ENCODE results near the gene TM9SF4. TPM values are rescaled to one million over a fixed set of nuclear protein-coding genes. Genes with fewer than 3 reads are reported as not detected.
A peak's percentile ranks its signal among the peaks of the same experiment; 100 is the strongest.

TM9SF4 gene
- total and polyA plus RNA-seq, 2 of the 8 experiments (the other 6 are each of a cell fraction or from before 2014, with no cell fraction given) = 38.4 to 68.7 TPM

GRCh38 chr20:32078322-32078721 lies 31.2 kb upstream of the TM9SF4 start:
- H3K36me3 ChIP-seq (ENCODE audit: control insufficient read depth in 2 of 4, insufficient read depth in 4 of 4, low read length in 3 of 4) = no peaks in the 10 kb centered on the region
- no peak overlapping the region for H2BK20ac ChIP-seq (ENCODE audit: low read length)
- no peak for DNase-seq (ENCODE audit: low read depth in 1 of 2, low spot score in 2 of 2)
- no peaks in the 10 kb centered on the region for H3K27me3 ChIP-seq (replicated peaks in 1 of 4; ENCODE audit: control insufficient read depth in 3 of 4, extremely low read depth in 1 of 4, insufficient read depth in 3 of 4, low read length in 3 of 4)
- H3K79me2 ChIP-seq (ENCODE audit: control insufficient read depth in 1 of 2, insufficient read depth in 2 of 2, low read length in 2 of 2) = no peaks in the 10 kb centered on the region
- no peak overlapping the region for H2BK12ac ChIP-seq (ENCODE audit: low read depth, low read length)
- WGBS, 2 experiments (ENCODE audit: extremely low coverage in 1 of 2, insufficient coverage in 1 of 2, insufficient read length in 1 of 2, insufficient replicate concordance in 2 of 2, low coverage in 1 of 2, low lambda C conversion rate in 2 of 2, missing lambda C conversion rate in 1 of 2) = 73% methylated on average over 5 of the region's 5 CpGs; no CpG with 5 or more reads in 1 of the 2 experiments
- no peak overlapping the region for H4K91ac ChIP-seq (replicated peaks; ENCODE audit: insufficient read length, low read length)
- no peak overlapping the region for H3K4ac ChIP-seq (replicated peaks; ENCODE audit: insufficient read length, low read depth, low read length)
- H3K14ac ChIP-seq (ENCODE audit: insufficient read length) = no peak overlapping the region
- CTCF ChIA-PET (ENCODE audit: partially characterized antibody) = interaction anchor here (0.7 to 2.6 kb wide), 6 partner anchors 13 to 558 kb away, joined by 3 to 8 read pairs (median 4); no protein-coding TSS in a partner anchor
- no peaks in the 10 kb centered on the region for H3K79me1 ChIP-seq (ENCODE audit: low read depth, low read length)
- no peak overlapping the region for H2AFZ ChIP-seq (ENCODE audit: low read length)
- H3K56ac ChIP-seq (replicated peaks; ENCODE audit: insufficient read length, low read depth, low read length) = no peak overlapping the region
- H3K4me3 ChIP-seq (ENCODE audit: extremely low read depth in 1 of 4, insufficient read depth in 2 of 4, low read depth in 3 of 4, low read length in 4 of 4) = no peak overlapping the region
- no peak overlapping the region for H3K9ac ChIP-seq (replicated peaks in 1 of 4; ENCODE audit: extremely low read depth in 1 of 4, low read depth in 3 of 4, low read length in 3 of 4)
- no peaks in the 10 kb centered on the region for H3K9me3 ChIP-seq (ENCODE audit: insufficient read depth in 2 of 2, low read depth in 1 of 2, low read length in 1 of 2)
- H2BK5ac ChIP-seq (ENCODE audit: low read depth, low read length) = no peak overlapping the region
- no peaks in the 10 kb centered on the region for H4K20me1 ChIP-seq (replicated peaks in 1 of 2; ENCODE audit: control insufficient read depth in 1 of 2, insufficient read depth in 2 of 2, low read length in 2 of 2)
- H3K23ac ChIP-seq (ENCODE audit: insufficient read length) = no peak overlapping the region
- H3K18ac ChIP-seq (ENCODE audit: extremely low read depth, low read length) = no peak overlapping the region
- no peak overlapping the region for H2AK5ac ChIP-seq (ENCODE audit: low read depth, low read length)
- no peak overlapping the region for H4K8ac ChIP-seq (ENCODE audit: extremely low read depth, insufficient read depth, low read length)
- no peaks in the 10 kb centered on the region for H3K23me2 ChIP-seq (ENCODE audit: low read depth, low read length)
- H2BK15ac ChIP-seq (ENCODE audit: low read length) = no peak overlapping the region
- no peak overlapping the region for H2BK120ac ChIP-seq (replicated peaks; ENCODE audit: low read depth, low read length)
- FAIRE-seq = no peak
- H3K4me2 ChIP-seq (ENCODE audit: insufficient read depth in 1 of 2, low read depth in 2 of 2, low read length in 2 of 2) = no peak overlapping the region
- H4K5ac ChIP-seq (ENCODE audit: insufficient read length, low read depth, low read length) = no peak overlapping the region
- POLR2A ChIA-PET (ENCODE audit: partially characterized antibody) = interaction anchor here (0.6 kb wide), 1 partner anchor 14 kb away, joined by 3 read pairs; no protein-coding TSS in a partner anchor
- TF ChIP-seq KDM1A (IDR thresholded peaks at IDR 0.05; ENCODE audit: borderline replicate concordance, low read length) (peak; percentile 68; the same call in 1 of the 2 replicates), RXRA (IDR thresholded peaks at IDR 0.05; ENCODE audit: insufficient read depth, low read depth, low read length) (no peak), GTF2F1 (IDR thresholded peaks at IDR 0.05; ENCODE audit: borderline replicate concordance, low read depth, low read length) (no peak), CHD1 (IDR thresholded peaks at IDR 0.05; ENCODE audit: low read depth, low read length) (no peak)
- H3K27ac ChIP-seq (ENCODE audit: low read depth, low read length) = no peak overlapping the region
- peaks cover 0 to 3% (median under 1%) of the 10 kb centered on the region in 4 experiments; a peak in 4 of 7 replicates for H3K4me1 ChIP-seq (replicated peaks in 1 of 4; ENCODE audit: control insufficient read depth in 3 of 4, insufficient read depth in 4 of 4, low read length in 3 of 4)

Measured in H1 (cell line).